A549 (cell line): ENCODE results near the gene KLLN. TPM values are rescaled to one million over a fixed set of nuclear protein-coding genes. Genes with fewer than 3 reads are reported as not detected.

Experiments used
- ATAC-seq, 2 experiments: fragments of 200-7000 bp in 1 of 2; fragments of >200 bp in 1 of 2; cut with Nextera tagmentation in 1 of 2; cut with Tn5 transposase in 1 of 2; 3 replicates each; pipeline versions ENCODE4 v1.8.0 to v1.9.1; 2018 to 2020; ENCODE audit warnings: mild to moderate bottlenecking in 1 of 2, moderate library complexity in 1 of 2
- CTCF ChIA-PET: fragments of 300-600 bp; sonication (Branson Sonifier 250); formaldehyde crosslinking; extraction: SDS; loops from one replicate; lab custom pipeline; 2021; ENCODE audit warnings: antibody characterized with exemption, inconsistent platforms; lab: Yijun Ruan, JAX
- POLR2A ChIA-PET: fragments of 350-600 bp; formaldehyde crosslinking; extraction: SDS; loops from one replicate; lab custom pipeline; 2021; ENCODE audit warnings: antibody characterized with exemption, inconsistent platforms; lab: Yijun Ruan, JAX
- DNase-seq, 2 experiments: peaks; one replicate each; pipeline versions ENCODE4 v3.0.0 to v3.0.0-alpha.2; 2011 to 2016; ENCODE audit warnings: low read depth in 1 of 2, low spot score in 1 of 2
- FAIRE-seq: peaks from 2 replicates; lab custom pipeline; 2011; peaks lifted over from hg19 to GRCh38; lab: Jason Lieb, UNC
- H3K27ac ChIP-seq, 2 experiments: fragments of >200 bp; sonication (Bioruptor Twin); formaldehyde crosslinking; 3 replicates each; pipeline ENCODE4 v1.5.1; 2016 to 2017
- H3K4me1 ChIP-seq: fragments of >200 bp; sonication (Bioruptor Twin); formaldehyde crosslinking; 3 replicates; pipeline ENCODE4 v1.6.1; 2016
- H3K4me2 ChIP-seq: fragments of >200 bp; sonication (Bioruptor Twin); formaldehyde crosslinking; 3 replicates; pipeline ENCODE4 v1.6.1; 2016
- H3K4me3 ChIP-seq: fragments of >200 bp; sonication (Bioruptor Twin); formaldehyde crosslinking; 3 replicates; pipeline ENCODE4 v1.5.1; 2016
- H3K9me3 ChIP-seq: fragments of >200 bp; sonication (Bioruptor Twin); formaldehyde crosslinking; 3 replicates; pipeline ENCODE4 v1.6.1; 2016
- CBX2 ChIP-seq: fragments of 200-600 bp; sonication (generic); IDR thresholded peaks from 2 replicates; pipeline ENCODE4 v1.6.1; 2016; ENCODE audit warnings: low read depth, mild to moderate bottlenecking, borderline replicate concordance
- CBX8 ChIP-seq: fragments of 200-600 bp; sonication (generic); IDR thresholded peaks from 2 replicates; pipeline ENCODE4 v1.6.1; 2016
- CEBPB ChIP-seq, 2 experiments: fragments of >200 bp in 1 of 2; sonication (Bioruptor Twin) in 1 of 2; formaldehyde crosslinking in 1 of 2; IDR thresholded peaks; 2 replicates each; pipeline ENCODE4 v1.6.1; 2012 to 2016
- CHD2 ChIP-seq: fragments of 150-350 bp; IDR thresholded peaks from 2 replicates; pipeline ENCODE4 v1.6.1; 2014; ENCODE audit warnings: low read length; ENCODE audit not compliant: partially characterized antibody
- CHD4 ChIP-seq: fragments of 200-600 bp; sonication (generic); IDR thresholded peaks from 2 replicates; pipeline ENCODE4 v1.6.1; 2016; ENCODE audit warnings: antibody characterized with exemption, mild to moderate bottlenecking, borderline replicate concordance
- EHMT2 ChIP-seq: fragments of 200-600 bp; sonication (generic); IDR thresholded peaks from 2 replicates; pipeline ENCODE4 v1.6.1; 2016; ENCODE audit warnings: antibody characterized with exemption, low read depth, mild to moderate bottlenecking, moderate library complexity
- FOSB ChIP-seq: fragments of 250-450 bp; sonication (Bioruptor Pico); IDR thresholded peaks from 2 replicates; pipeline ENCODE4 v1.5.0; 2020; ENCODE audit warnings: mild to moderate bottlenecking, moderate library complexity
- HDAC2 ChIP-seq: fragments of 200-600 bp; sonication (generic); IDR thresholded peaks from 2 replicates; pipeline ENCODE4 v1.6.1; 2016
- HEYL ChIP-seq: fragments of 250-450 bp; sonication (Bioruptor Pico); IDR thresholded peaks from 2 replicates; pipeline ENCODE4 v1.8.0; 2021; ENCODE audit warnings: mild to moderate bottlenecking, moderate library complexity
- HOXA7 ChIP-seq: fragments of 250-450 bp; sonication (Bioruptor Pico); IDR thresholded peaks from 2 replicates; pipeline ENCODE4 v1.5.0; 2020; ENCODE audit warnings: mild to moderate bottlenecking, moderate library complexity
- HOXB5 ChIP-seq: fragments of 250-450 bp; sonication (Bioruptor Pico); IDR thresholded peaks from 2 replicates; pipeline ENCODE4 v1.5.0; 2020; ENCODE audit warnings: mild to moderate bottlenecking, moderate library complexity
- JUN ChIP-seq, 2 experiments: fragments of >200 bp; sonication (Bioruptor Twin); formaldehyde crosslinking; IDR thresholded peaks; 2 replicates in 1 of 2; 3 replicates in 1 of 2; pipeline ENCODE4 v1.6.1; 2016 to 2017
- JUNB ChIP-seq: fragments of >200 bp; sonication (Bioruptor Twin); formaldehyde crosslinking; IDR thresholded peaks from 2 replicates; pipeline ENCODE4 v1.6.1; 2016
- KDM1A ChIP-seq: fragments of 200-600 bp; sonication (generic); IDR thresholded peaks from 2 replicates; pipeline ENCODE4 v1.6.1; 2016; ENCODE audit warnings: low read depth, mild to moderate bottlenecking
- KDM5A ChIP-seq: fragments of 200-600 bp; sonication (generic); IDR thresholded peaks from 2 replicates; pipeline ENCODE4 v1.6.1; 2016; ENCODE audit warnings: antibody characterized with exemption, mild to moderate bottlenecking
- NFE2L2 ChIP-seq: fragments of 150-350 bp; conservative IDR thresholded peaks from 2 replicates; pipeline ENCODE4 v1.6.1; 2014; ENCODE audit warnings: low read length
- NPAS2 ChIP-seq: fragments of 250-450 bp; sonication (Bioruptor Pico); IDR thresholded peaks from 2 replicates; pipeline ENCODE4 v1.8.0; 2022; ENCODE audit warnings: mild to moderate bottlenecking, moderate library complexity, borderline replicate concordance
- POLR2A ChIP-seq: IDR thresholded peaks from 2 replicates; pipeline ENCODE4 v1.6.1; 2012; ENCODE audit warnings: mild to moderate bottlenecking, low read length
- POLR2AphosphoS2 ChIP-seq: conservative IDR thresholded peaks from 2 replicates; pipeline ENCODE4 v1.6.1; 2012; ENCODE audit warnings: low read length, improper control_type of control experiment, inconsistent platforms
- RAD21 ChIP-seq, 2 experiments: fragments of >200 bp in 1 of 2; sonication (Bioruptor Twin) in 1 of 2; formaldehyde crosslinking in 1 of 2; IDR thresholded peaks in 1 of 2; conservative IDR thresholded peaks in 1 of 2; 2 replicates in 1 of 2; 3 replicates in 1 of 2; pipeline ENCODE4 v1.6.1; 2012 to 2018; ENCODE audit warnings: inconsistent platforms in 1 of 2
- RARB ChIP-seq: fragments of 250-450 bp; sonication (Bioruptor Pico); IDR thresholded peaks from 2 replicates; pipeline ENCODE4 v1.8.0; 2021; ENCODE audit warnings: mild to moderate bottlenecking, moderate library complexity
- RCOR1 ChIP-seq: fragments of 150-350 bp; IDR thresholded peaks from 2 replicates; pipeline ENCODE4 v1.6.1; 2014; ENCODE audit warnings: antibody characterized with exemption, low read length, low read depth
- SMC3 ChIP-seq: fragments of >200 bp; sonication (Bioruptor Twin); formaldehyde crosslinking; IDR thresholded peaks from 3 replicates; pipeline ENCODE4 v1.6.1; 2018; ENCODE audit warnings: inconsistent platforms
- TP53 ChIP-seq: fragments of 250-450 bp; sonication (Bioruptor Pico); IDR thresholded peaks from 2 replicates; pipeline ENCODE4 v1.5.0; 2021; ENCODE audit warnings: mild to moderate bottlenecking, moderate library complexity
- ZC3H11A ChIP-seq: fragments of 450-650 bp; IDR thresholded peaks from 2 replicates; pipeline ENCODE4 v1.6.1; 2014; ENCODE audit warnings: antibody characterized with exemption, mild to moderate bottlenecking
- ZNF302 ChIP-seq: fragments of 250-450 bp; sonication (Bioruptor Pico); IDR thresholded peaks from 2 replicates; pipeline ENCODE4 v1.9.0; 2021; ENCODE audit warnings: inconsistent platforms, mild to moderate bottlenecking, moderate library complexity
- WGBS: methylation state at CpG from one replicate; pipeline ENCODE4 v1.1.6; 2017; ENCODE audit errors: missing lambda C conversion rate; 5-methylcytosine and 5-hydroxymethylcytosine counted together
- polyA plus RNA-seq, 4 experiments: library from polyadenylated mRNA; depleted of rRNA in 3 of 4; stranded (reverse); fragments of >200 nt; fragmentation: RNase III in 1 of 4; extraction: RNeasy Plus Mini Kit Qiagen cat#74134 plus additional on column Dnase treatment in 1 of 4; gene quantifications; 2 replicates in 3 of 4; 3 replicates in 1 of 4; pipeline ENCODE4 v1.2.3, GENCODE V29; 2011 to 2017
- TF ChIP-seq, protein P1 (sequence below): fragments of 250-450 bp; sonication (Bioruptor Pico); IDR thresholded peaks from 2 replicates; pipeline ENCODE4 v1.5.0; 2021; ENCODE audit warnings: mild to moderate bottlenecking, moderate library complexity, borderline replicate concordance
- TF ChIP-seq, protein P2 (sequence below): fragments of 250-450 bp; sonication (Bioruptor Pico); IDR thresholded peaks from 2 replicates; pipeline ENCODE4 v1.5.0; 2020; ENCODE audit warnings: low read depth, mild to moderate bottlenecking, moderate library complexity
- TF ChIP-seq, protein P3 (sequence below): fragments of 200-600 bp; sonication (generic); IDR thresholded peaks from 2 replicates; pipeline ENCODE4 v1.6.1; 2016; ENCODE audit warnings: antibody characterized with exemption, mild to moderate bottlenecking, moderate library complexity
- TF ChIP-seq, protein P4 (sequence below): IDR thresholded peaks from 2 replicates; pipeline ENCODE4 v1.6.1; 2012

KLLN gene
- polyA plus RNA-seq, 2 of the 4 experiments (the other 2 are of a cell fraction) = 0.57 to 0.58 TPM

DNA sequence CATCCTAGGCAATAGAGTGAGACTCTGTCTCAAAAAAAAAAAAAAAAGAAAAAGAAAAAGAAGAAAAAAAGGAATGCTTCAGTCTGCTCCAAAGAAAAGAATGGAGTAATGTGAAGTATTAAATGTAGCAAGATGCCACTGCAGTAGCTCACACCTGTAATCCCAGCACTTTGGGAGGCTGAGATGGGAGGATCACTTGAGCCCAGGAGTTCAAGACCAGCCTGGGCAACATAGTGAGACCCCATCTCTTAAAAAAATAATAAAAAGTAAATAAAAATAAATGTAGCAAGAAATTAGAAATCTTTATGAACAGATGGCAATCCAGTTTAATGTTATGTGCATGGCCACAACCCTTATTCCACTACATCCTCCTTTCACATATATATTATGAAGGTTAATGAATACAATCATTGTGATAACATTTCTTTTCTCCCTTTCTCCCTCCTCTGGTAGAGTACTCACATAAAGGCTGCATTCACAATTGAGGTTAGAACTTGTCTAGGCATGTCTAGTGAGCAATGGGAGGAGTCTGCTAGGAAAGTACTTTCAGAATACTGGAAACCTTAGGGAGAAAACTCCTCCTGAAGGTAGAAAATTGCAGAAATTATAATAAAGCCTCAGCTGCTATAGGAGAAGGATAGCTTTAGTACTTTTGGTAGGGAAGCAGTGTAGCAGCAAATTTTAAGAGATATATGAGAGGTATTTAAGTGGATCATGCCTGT, 20.4 kb downstream of the KLLN start:
- Histone ChIP-seq H3K9me3 (no peaks in the 10 kb centered on the region), H3K4me3 (no peak overlapping the region), H3K27ac (peak overlapping the region; percentile 73 to 78), H3K4me1 (peaks cover 63% of the 10 kb centered on the region), H3K4me2 (peak overlapping the region; percentile 59)
- FAIRE-seq (no peak), ATAC-seq (no peak), DNase-seq (peak in 1 of 2 experiments; percentile 60)
- CTCF ChIA-PET = interaction anchor here (0.6 to 2.6 kb wide), 3 partner anchors 17 to 25 kb away, joined by 4 to 11 read pairs (median 7); partner anchors contain the start of gene ATAD1
- TF ChIP-seq TP53 (CRISPR knock-in tag) = peak; percentile 95; the same call in 1 of the 2 replicates
- no peak for TF ChIP-seq CBX8
- POLR2A ChIA-PET = interaction anchor here (1.0 kb wide), 1 partner anchor 27 kb away, joined by 3 read pairs; no protein-coding TSS in a partner anchor

DNA sequence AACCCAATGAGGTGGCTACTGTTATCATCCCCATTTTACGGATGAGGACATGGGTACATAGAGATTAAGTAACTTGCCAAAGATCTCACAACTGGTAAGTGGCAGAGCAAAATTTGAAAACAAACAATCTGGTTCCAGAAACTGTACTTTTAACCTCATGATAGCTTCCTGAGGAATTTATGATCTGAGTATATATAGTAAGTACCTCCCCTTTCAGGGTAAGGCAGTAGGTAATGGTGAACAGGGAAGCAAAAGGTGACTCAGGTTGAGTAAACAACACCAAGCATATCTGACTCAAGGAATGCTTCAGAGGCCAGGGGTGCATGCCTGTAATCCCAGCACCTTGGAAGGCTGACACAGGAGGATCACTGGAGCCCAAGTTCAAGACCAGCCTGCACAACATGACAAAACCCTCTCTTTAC, 21.1 kb downstream of the KLLN start:
- no peaks in the 10 kb centered on the region for H3K9me3 ChIP-seq
- POLR2A ChIA-PET = interaction anchor here (0.6 to 1.2 kb wide), 4 partner anchors 9 to 27 kb away, joined by 3 to 4 read pairs (median 3); partner anchors contain the start of gene ATAD1
- FAIRE-seq = peak; percentile 99
- peak overlapping the region; percentile 73 to 78 for H3K27ac ChIP-seq
- 7% methylated on average over 1 of the region's 1 CpG for WGBS
- CTCF ChIA-PET = interaction anchor here (0.6 to 2.6 kb wide), 5 partner anchors 18 to 325 kb away, joined by 4 to 11 read pairs (median 4); partner anchors contain the start of gene ATAD1
- peak; percentile 95 to 98 for ATAC-seq
- peak overlapping the region; percentile 59 for H3K4me2 ChIP-seq
- H3K4me3 ChIP-seq = no peak overlapping the region
- H3K4me1 ChIP-seq = peaks cover 57% of the 10 kb centered on the region
- peak; percentile 60 to 96 for DNase-seq
- no peak for TF ChIP-seq KDM5A
- TF ChIP-seq HOXB5 (CRISPR knock-in tag) = 0 out of 2 replicates have a peak, but pooled peaks have one; percentile 53
- TF ChIP-seq ZC3H11A = no peak
- no peak for TF ChIP-seq CHD2
- TF ChIP-seq, protein P1, sequence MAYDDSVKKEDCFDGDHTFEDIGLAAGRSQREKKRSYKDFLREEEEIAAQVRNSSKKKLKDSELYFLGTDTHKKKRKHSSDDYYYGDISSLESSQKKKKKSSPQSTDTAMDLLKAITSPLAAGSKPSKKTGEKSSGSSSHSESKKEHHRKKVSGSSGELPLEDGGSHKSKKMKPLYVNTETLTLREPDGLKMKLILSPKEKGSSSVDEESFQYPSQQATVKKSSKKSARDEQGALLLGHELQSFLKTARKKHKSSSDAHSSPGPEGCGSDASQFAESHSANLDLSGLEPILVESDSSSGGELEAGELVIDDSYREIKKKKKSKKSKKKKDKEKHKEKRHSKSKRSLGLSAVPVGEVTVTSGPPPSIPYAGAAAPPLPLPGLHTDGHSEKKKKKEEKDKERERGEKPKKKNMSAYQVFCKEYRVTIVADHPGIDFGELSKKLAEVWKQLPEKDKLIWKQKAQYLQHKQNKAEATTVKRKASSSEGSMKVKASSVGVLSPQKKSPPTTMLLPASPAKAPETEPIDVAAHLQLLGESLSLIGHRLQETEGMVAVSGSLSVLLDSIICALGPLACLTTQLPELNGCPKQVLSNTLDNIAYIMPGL (CRISPR knock-in tag) = no peak
- no peak for TF ChIP-seq POLR2AphosphoS2
- 0 out of 2 replicates have a peak, but pooled peaks have one; percentile 19 for TF ChIP-seq RARB (CRISPR knock-in tag)
- no peak for TF ChIP-seq CBX2
- TF ChIP-seq NFE2L2 = no peak
- no peak for TF ChIP-seq ZNF302 (CRISPR knock-in tag)
- TF ChIP-seq TP53 (CRISPR knock-in tag) = no peak
- peak; percentile 89 for TF ChIP-seq KDM1A
- TF ChIP-seq HOXA7 (CRISPR knock-in tag) = no peak
- no peak for TF ChIP-seq HEYL (CRISPR knock-in tag)
- TF ChIP-seq, protein P2, sequence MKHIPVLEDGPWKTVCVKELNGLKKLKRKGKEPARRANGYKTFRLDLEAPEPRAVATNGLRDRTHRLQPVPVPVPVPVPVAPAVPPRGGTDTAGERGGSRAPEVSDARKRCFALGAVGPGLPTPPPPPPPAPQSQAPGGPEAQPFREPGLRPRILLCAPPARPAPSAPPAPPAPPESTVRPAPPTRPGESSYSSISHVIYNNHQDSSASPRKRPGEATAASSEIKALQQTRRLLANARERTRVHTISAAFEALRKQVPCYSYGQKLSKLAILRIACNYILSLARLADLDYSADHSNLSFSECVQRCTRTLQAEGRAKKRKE (CRISPR knock-in tag) = no peak
- 0 out of 2 replicates have a peak, but pooled peaks have one; percentile 83 for TF ChIP-seq CHD4
- TF ChIP-seq, protein P3, sequence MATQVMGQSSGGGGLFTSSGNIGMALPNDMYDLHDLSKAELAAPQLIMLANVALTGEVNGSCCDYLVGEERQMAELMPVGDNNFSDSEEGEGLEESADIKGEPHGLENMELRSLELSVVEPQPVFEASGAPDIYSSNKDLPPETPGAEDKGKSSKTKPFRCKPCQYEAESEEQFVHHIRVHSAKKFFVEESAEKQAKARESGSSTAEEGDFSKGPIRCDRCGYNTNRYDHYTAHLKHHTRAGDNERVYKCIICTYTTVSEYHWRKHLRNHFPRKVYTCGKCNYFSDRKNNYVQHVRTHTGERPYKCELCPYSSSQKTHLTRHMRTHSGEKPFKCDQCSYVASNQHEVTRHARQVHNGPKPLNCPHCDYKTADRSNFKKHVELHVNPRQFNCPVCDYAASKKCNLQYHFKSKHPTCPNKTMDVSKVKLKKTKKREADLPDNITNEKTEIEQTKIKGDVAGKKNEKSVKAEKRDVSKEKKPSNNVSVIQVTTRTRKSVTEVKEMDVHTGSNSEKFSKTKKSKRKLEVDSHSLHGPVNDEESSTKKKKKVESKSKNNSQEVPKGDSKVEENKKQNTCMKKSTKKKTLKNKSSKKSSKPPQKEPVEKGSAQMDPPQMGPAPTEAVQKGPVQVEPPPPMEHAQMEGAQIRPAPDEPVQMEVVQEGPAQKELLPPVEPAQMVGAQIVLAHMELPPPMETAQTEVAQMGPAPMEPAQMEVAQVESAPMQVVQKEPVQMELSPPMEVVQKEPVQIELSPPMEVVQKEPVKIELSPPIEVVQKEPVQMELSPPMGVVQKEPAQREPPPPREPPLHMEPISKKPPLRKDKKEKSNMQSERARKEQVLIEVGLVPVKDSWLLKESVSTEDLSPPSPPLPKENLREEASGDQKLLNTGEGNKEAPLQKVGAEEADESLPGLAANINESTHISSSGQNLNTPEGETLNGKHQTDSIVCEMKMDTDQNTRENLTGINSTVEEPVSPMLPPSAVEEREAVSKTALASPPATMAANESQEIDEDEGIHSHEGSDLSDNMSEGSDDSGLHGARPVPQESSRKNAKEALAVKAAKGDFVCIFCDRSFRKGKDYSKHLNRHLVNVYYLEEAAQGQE = no peak
- peak; percentile 30; the same call in 1 of the 2 replicates for TF ChIP-seq FOSB (CRISPR knock-in tag)
- peak; percentile 69 to 78; a peak in 4 of 5 replicates for TF ChIP-seq JUN (IDR thresholded peaks at IDR 0.05)
- TF ChIP-seq HDAC2 = peak; percentile 78; the same call in 1 of the 2 replicates
- TF ChIP-seq, protein P4, sequence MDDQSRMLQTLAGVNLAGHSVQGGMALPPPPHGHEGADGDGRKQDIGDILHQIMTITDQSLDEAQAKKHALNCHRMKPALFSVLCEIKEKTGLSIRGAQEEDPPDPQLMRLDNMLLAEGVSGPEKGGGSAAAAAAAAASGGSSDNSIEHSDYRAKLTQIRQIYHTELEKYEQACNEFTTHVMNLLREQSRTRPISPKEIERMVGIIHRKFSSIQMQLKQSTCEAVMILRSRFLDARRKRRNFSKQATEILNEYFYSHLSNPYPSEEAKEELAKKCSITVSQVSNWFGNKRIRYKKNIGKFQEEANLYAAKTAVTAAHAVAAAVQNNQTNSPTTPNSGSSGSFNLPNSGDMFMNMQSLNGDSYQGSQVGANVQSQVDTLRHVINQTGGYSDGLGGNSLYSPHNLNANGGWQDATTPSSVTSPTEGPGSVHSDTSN = no peak
- no peak for TF ChIP-seq POLR2A
- TF ChIP-seq RCOR1 = no peak; the same call in 1 of the 2 replicates
- TF ChIP-seq JUNB = peak; percentile 85
- TF ChIP-seq CEBPB (IDR thresholded peaks at IDR 0.05) = peak in 1 of 2 experiments; percentile 37; a peak in 1 of 4 replicates
- TF ChIP-seq EHMT2 = no peak
- peak in 1 of 2 experiments; percentile 4; a peak in 1 of 5 replicates for TF ChIP-seq RAD21 (conservative IDR thresholded peaks at IDR 0.05 in 1 of 2, IDR thresholded peaks at IDR 0.05 in 1 of 2)
- TF ChIP-seq NPAS2 (CRISPR knock-in tag) = no peak
- no peak for TF ChIP-seq SMC3
